Measurements from ENCODE around the gene ABCC1.
"Not testable (repeated sequence)": the region's sequence is repeated elsewhere in the genome, so short reads cannot be mapped to it uniquely, and the experiment has no call there.

Gene ABCC1

DNA sequence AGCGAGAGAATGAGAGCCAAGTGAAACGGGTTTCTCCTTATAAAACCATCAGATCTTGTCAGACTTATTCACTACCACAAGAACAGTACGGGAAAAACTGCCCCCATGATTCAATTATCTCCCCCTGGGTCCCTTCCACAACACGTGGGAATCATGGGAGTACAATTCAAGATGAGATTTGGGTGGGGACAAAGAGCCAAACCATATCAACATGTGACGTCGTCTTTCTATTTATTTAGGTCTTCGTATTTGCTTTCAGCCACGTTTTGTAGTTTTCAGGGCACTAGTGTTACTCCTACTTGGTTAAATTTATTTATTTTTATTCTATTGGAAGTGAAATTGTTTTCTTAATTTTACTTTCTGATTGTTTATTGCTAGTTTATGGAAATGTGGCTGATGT lies 33.1 kb upstream of the ABCC1 start:
- no peaks in the 10 kb centered on the region for H3K9me2 ChIP-seq (replicated peaks; ENCODE audit: low read depth, low read length)
- no peak overlapping the region for H3K9ac ChIP-seq (ENCODE audit: low read depth, low read length, poor library complexity, severe bottlenecking)
- no peak overlapping the region for H3K4me3 ChIP-seq (ENCODE audit: low read length, poor library complexity, severe bottlenecking)
- no peaks in the 10 kb centered on the region for H3K79me2 ChIP-seq (ENCODE audit: insufficient read depth, low read length)
- TF ChIP-seq EZH2phosphoT487 (IDR thresholded peaks at IDR 0.05; ENCODE audit: borderline replicate concordance), result no peak
- TF ChIP-seq, protein P1, sequence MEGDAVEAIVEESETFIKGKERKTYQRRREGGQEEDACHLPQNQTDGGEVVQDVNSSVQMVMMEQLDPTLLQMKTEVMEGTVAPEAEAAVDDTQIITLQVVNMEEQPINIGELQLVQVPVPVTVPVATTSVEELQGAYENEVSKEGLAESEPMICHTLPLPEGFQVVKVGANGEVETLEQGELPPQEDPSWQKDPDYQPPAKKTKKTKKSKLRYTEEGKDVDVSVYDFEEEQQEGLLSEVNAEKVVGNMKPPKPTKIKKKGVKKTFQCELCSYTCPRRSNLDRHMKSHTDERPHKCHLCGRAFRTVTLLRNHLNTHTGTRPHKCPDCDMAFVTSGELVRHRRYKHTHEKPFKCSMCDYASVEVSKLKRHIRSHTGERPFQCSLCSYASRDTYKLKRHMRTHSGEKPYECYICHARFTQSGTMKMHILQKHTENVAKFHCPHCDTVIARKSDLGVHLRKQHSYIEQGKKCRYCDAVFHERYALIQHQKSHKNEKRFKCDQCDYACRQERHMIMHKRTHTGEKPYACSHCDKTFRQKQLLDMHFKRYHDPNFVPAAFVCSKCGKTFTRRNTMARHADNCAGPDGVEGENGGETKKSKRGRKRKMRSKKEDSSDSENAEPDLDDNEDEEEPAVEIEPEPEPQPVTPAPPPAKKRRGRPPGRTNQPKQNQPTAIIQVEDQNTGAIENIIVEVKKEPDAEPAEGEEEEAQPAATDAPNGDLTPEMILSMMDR (conservative IDR thresholded peaks at IDR 0.05; ENCODE audit: low read length), result no peak
- no peaks in the 10 kb centered on the region for H3K9me3 ChIP-seq (ENCODE audit: insufficient read depth, low read depth, low read length)
- H3F3A ChIP-seq (ENCODE audit: low read depth), result no peaks in the 10 kb centered on the region
- no peak overlapping the region for H2AFZ ChIP-seq (ENCODE audit: low read length)
- no peaks in the 10 kb centered on the region for H3K27me3 ChIP-seq (ENCODE audit: insufficient read depth, low read length, poor library complexity, severe bottlenecking)
- no peak overlapping the region for H3K4me2 ChIP-seq (ENCODE audit: low read depth, low read length, poor library complexity, severe bottlenecking)
- H4K20me1 ChIP-seq (ENCODE audit: insufficient read depth, low read length, poor library complexity, severe bottlenecking), result no peaks in the 10 kb centered on the region
- no peaks in the 10 kb centered on the region for H3K36me3 ChIP-seq (ENCODE audit: insufficient read depth, low read length)
- H3K4me1 ChIP-seq (ENCODE audit: insufficient read depth, low read length, poor library complexity, severe bottlenecking), result no peaks in the 10 kb centered on the region

GRCh38 chr16:15918314-15918713 lies 31.1 kb upstream of the ABCC1 start:
- not testable (repeated sequence) for H3K79me2 ChIP-seq (ENCODE audit: insufficient read depth, low read length); H3K36me3 ChIP-seq (ENCODE audit: insufficient read depth, low read length); H3K27me3 ChIP-seq (ENCODE audit: insufficient read depth, low read length, poor library complexity, severe bottlenecking); H2AFZ ChIP-seq (ENCODE audit: low read length); H3K9ac ChIP-seq (ENCODE audit: low read depth, low read length, poor library complexity, severe bottlenecking); H4K20me1 ChIP-seq (ENCODE audit: insufficient read depth, low read length, poor library complexity, severe bottlenecking); H3K9me2 ChIP-seq (replicated peaks; ENCODE audit: low read depth, low read length); H3K4me2 ChIP-seq (ENCODE audit: low read depth, low read length, poor library complexity, severe bottlenecking); H3K4me1 ChIP-seq (ENCODE audit: insufficient read depth, low read length, poor library complexity, severe bottlenecking); H3K9me3 ChIP-seq (ENCODE audit: insufficient read depth, low read depth, low read length); H3K4me3 ChIP-seq (ENCODE audit: low read length, poor library complexity, severe bottlenecking); H3F3A ChIP-seq (ENCODE audit: low read depth)

DNA sequence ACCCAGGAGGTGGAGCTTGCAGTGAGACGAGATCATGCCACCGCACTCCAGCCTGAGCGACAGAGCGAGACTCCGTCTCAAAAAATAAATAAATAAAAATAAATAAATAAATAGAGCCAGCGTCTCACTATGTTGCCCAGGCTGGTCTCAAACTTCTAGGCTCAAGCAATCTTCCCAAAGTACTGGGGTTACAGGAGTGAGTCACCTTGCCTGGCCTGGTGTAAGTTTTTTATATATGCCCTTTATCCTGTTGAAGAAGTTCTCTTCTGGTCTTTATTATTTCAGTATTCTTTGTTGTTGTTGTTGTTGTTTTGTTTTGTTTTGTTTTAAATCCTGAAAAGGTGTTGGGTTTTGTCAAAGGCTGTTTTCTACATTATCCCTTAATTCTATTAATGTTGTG lies 30.1 kb upstream of the ABCC1 start:
- Histone ChIP-seq H3K9me2 (replicated peaks; ENCODE audit: low read depth, low read length) (no peaks in the 10 kb centered on the region), H3K36me3 (ENCODE audit: insufficient read depth, low read length) (no peaks in the 10 kb centered on the region), H3F3A (ENCODE audit: low read depth) (no peaks in the 10 kb centered on the region), H3K27me3 (ENCODE audit: insufficient read depth, low read length, poor library complexity, severe bottlenecking) (no peaks in the 10 kb centered on the region), H2AFZ (ENCODE audit: low read length) (no peak overlapping the region), H3K9me3 (ENCODE audit: insufficient read depth, low read depth, low read length) (no peaks in the 10 kb centered on the region), H3K4me2 (ENCODE audit: low read depth, low read length, poor library complexity, severe bottlenecking) (no peak overlapping the region), H3K4me1 (ENCODE audit: insufficient read depth, low read length, poor library complexity, severe bottlenecking) (no peaks in the 10 kb centered on the region), H4K20me1 (ENCODE audit: insufficient read depth, low read length, poor library complexity, severe bottlenecking) (no peaks in the 10 kb centered on the region), H3K79me2 (ENCODE audit: insufficient read depth, low read length) (no peaks in the 10 kb centered on the region), H3K4me3 (ENCODE audit: low read length, poor library complexity, severe bottlenecking) (no peak overlapping the region), H3K9ac (ENCODE audit: low read depth, low read length, poor library complexity, severe bottlenecking) (no peak overlapping the region)
- TF ChIP-seq EZH2phosphoT487 (IDR thresholded peaks at IDR 0.05; ENCODE audit: borderline replicate concordance), result no peak
- TF ChIP-seq, protein P1 (conservative IDR thresholded peaks at IDR 0.05; ENCODE audit: low read length), result no peak

- Histone ChIP-seq H3K9ac (ENCODE audit: low read depth, low read length, poor library complexity, severe bottlenecking) (no peak overlapping the region), H4K20me1 (ENCODE audit: insufficient read depth, low read length, poor library complexity, severe bottlenecking) (no peaks in the 10 kb centered on the region), H3K79me2 (ENCODE audit: insufficient read depth, low read length) (no peaks in the 10 kb centered on the region), H3K4me1 (ENCODE audit: insufficient read depth, low read length, poor library complexity, severe bottlenecking) (no peaks in the 10 kb centered on the region), H3K9me3 (ENCODE audit: insufficient read depth, low read depth, low read length) (no peaks in the 10 kb centered on the region), H3K27me3 (ENCODE audit: insufficient read depth, low read length, poor library complexity, severe bottlenecking) (no peaks in the 10 kb centered on the region), H3K36me3 (ENCODE audit: insufficient read depth, low read length) (no peaks in the 10 kb centered on the region), H3K4me2 (ENCODE audit: low read depth, low read length, poor library complexity, severe bottlenecking) (no peak overlapping the region), H3K4me3 (ENCODE audit: low read length, poor library complexity, severe bottlenecking) (no peak overlapping the region), H2AFZ (ENCODE audit: low read length) (no peak overlapping the region), H3K9me2 (replicated peaks; ENCODE audit: low read depth, low read length) (no peaks in the 10 kb centered on the region), H3F3A (ENCODE audit: low read depth) (no peaks in the 10 kb centered on the region)
- TF ChIP-seq, protein P1 (conservative IDR thresholded peaks at IDR 0.05; ENCODE audit: low read length), result no peak
- TF ChIP-seq EZH2phosphoT487 (IDR thresholded peaks at IDR 0.05; ENCODE audit: borderline replicate concordance), result no peak
These were observed 24.4 kb upstream of the ABCC1 start for GRCh38 chr16:15924996-15925395.

Measured in Loucy (cell line).